BJ (cell line): Measurements from ENCODE around the gene WNT3. TPM values are rescaled to one million over a fixed set of nuclear protein-coding genes. Genes with fewer than 3 reads are reported as not detected.
"Not testable (repeated sequence)": the region's sequence is repeated elsewhere in the genome, so short reads cannot be mapped to it uniquely, and the experiment has no call there.

ENCODE experiments used
- CTCF ChIA-PET: fragments of 350-600 bp; formaldehyde crosslinking; extraction: SDS; loops from one replicate; lab custom pipeline; 2021; ENCODE audit warnings: antibody characterized with exemption, inconsistent platforms; lab: Yijun Ruan, JAX
- POLR2A ChIA-PET: fragments of 300-600 bp; sonication (Branson Sonifier 250); formaldehyde crosslinking; extraction: SDS; loops from one replicate; lab custom pipeline; 2021; ENCODE audit warnings: antibody characterized with exemption; lab: Charles Lee
- DNase-seq: peaks from one replicate; pipeline ENCODE4 v3.0.0-alpha.2; 2011; ENCODE audit warnings: low read depth
- H3K27me3 ChIP-seq: 2 replicates; pipeline ENCODE4 v1.6.0; 2011; ENCODE audit warnings: low read length; ENCODE audit not compliant: control insufficient read depth, insufficient read depth
- H3K36me3 ChIP-seq: 2 replicates; pipeline ENCODE4 v1.5.1; 2011; ENCODE audit warnings: low read length; ENCODE audit not compliant: control insufficient read depth, insufficient read depth
- H3K4me3 ChIP-seq: 2 replicates; pipeline ENCODE4 v1.5.1; 2011; ENCODE audit warnings: low read depth, mild to moderate bottlenecking, control low read depth, low read length
- polyA plus RNA-seq: library from polyadenylated mRNA; depleted of rRNA; stranded (reverse); fragments of >200 nt; gene quantifications from 2 replicates; pipeline ENCODE4 v1.2.3, GENCODE V29; 2011
- TF ChIP-seq, protein P1 (sequence below): IDR thresholded peaks from 2 replicates; pipeline ENCODE4 v1.5.1; 2011; ENCODE audit warnings: low read depth, mild to moderate bottlenecking, control low read depth, inconsistent platforms, low read length, moderate library complexity; ENCODE audit not compliant: insufficient read depth

WNT3 gene
- polyA plus RNA-seq, 1 experiment = 2.8 TPM

GRCh38 chr17:46793541-46793940, 25.0 kb downstream of the WNT3 start:
- no peaks in the 10 kb centered on the region for H3K36me3 ChIP-seq
- CTCF ChIA-PET = interaction anchor here (1.0 to 2.5 kb wide), 3 partner anchors 10 to 29 kb away, joined by 7 to 9 read pairs (median 9); no protein-coding TSS in a partner anchor
- TF ChIP-seq, protein P1, sequence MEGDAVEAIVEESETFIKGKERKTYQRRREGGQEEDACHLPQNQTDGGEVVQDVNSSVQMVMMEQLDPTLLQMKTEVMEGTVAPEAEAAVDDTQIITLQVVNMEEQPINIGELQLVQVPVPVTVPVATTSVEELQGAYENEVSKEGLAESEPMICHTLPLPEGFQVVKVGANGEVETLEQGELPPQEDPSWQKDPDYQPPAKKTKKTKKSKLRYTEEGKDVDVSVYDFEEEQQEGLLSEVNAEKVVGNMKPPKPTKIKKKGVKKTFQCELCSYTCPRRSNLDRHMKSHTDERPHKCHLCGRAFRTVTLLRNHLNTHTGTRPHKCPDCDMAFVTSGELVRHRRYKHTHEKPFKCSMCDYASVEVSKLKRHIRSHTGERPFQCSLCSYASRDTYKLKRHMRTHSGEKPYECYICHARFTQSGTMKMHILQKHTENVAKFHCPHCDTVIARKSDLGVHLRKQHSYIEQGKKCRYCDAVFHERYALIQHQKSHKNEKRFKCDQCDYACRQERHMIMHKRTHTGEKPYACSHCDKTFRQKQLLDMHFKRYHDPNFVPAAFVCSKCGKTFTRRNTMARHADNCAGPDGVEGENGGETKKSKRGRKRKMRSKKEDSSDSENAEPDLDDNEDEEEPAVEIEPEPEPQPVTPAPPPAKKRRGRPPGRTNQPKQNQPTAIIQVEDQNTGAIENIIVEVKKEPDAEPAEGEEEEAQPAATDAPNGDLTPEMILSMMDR = no peak
- no peak overlapping the region for H3K4me3 ChIP-seq
- H3K27me3 ChIP-seq = peaks cover 23% of the 10 kb centered on the region
- POLR2A ChIA-PET = no interaction called here
- DNase-seq = no peak

GRCh38 chr17:46793023-46793422, 25.5 kb downstream of the WNT3 start:
- H3K36me3 ChIP-seq, DNase-seq, POLR2A ChIA-PET, H3K4me3 ChIP-seq: not testable (repeated sequence)
- CTCF ChIA-PET = interaction anchor here (1.0 to 2.5 kb wide), 2 partner anchors 16 to 29 kb away, joined by 9 read pairs; no protein-coding TSS in a partner anchor
- H3K27me3 ChIP-seq = peaks cover 23% of the 10 kb centered on the region

- ChIA-PET CTCF (no interaction called here), POLR2A (no interaction called here)
- peaks cover 23% of the 10 kb centered on the region for H3K27me3 ChIP-seq
- TF ChIP-seq, protein P1 = no peak
- no peaks in the 10 kb centered on the region for H3K36me3 ChIP-seq
- no peak for DNase-seq
- H3K4me3 ChIP-seq = no peak overlapping the region
Measured at GRCh38 chr17:46792071-46792470, 26.4 kb downstream of the WNT3 start.

- peaks cover 23% of the 10 kb centered on the region for H3K27me3 ChIP-seq
- ChIA-PET CTCF (no interaction called here), POLR2A (no interaction called here)
- no peak for DNase-seq
- TF ChIP-seq, protein P1 = no peak
- H3K36me3 ChIP-seq = no peaks in the 10 kb centered on the region
- H3K4me3 ChIP-seq = no peak overlapping the region
Measured at GRCh38 chr17:46791531-46791930, 27.0 kb downstream of the WNT3 start.

- POLR2A ChIA-PET = no interaction called here
- CTCF ChIA-PET = no interaction called here
- TF ChIP-seq, protein P1 = no peak
- peaks cover 19% of the 10 kb centered on the region for H3K27me3 ChIP-seq
- H3K4me3 ChIP-seq = no peak overlapping the region
- no peaks in the 10 kb centered on the region for H3K36me3 ChIP-seq
- no peak for DNase-seq
Measured at GRCh38 chr17:46790216-46790615, 28.3 kb downstream of the WNT3 start.

- POLR2A ChIA-PET = no interaction called here
- TF ChIP-seq, protein P1 = no peak
Measured at GRCh38 chr17:46789610-46790009, 28.9 kb downstream of the WNT3 start.

More at GRCh38 chr17:46789610-46790009, 28.9 kb downstream of the WNT3 start:
- peaks cover 16% of the 10 kb centered on the region for H3K27me3 ChIP-seq
- DNase-seq = no peak
- no peaks in the 10 kb centered on the region for H3K36me3 ChIP-seq
- no peak overlapping the region for H3K4me3 ChIP-seq
- CTCF ChIA-PET = interaction anchor here (0.6 to 1.2 kb wide), 2 partner anchors 36 to 39 kb away, joined by 3 to 5 read pairs; no protein-coding TSS in a partner anchor
